ENCODE data around the gene CREG2. TPM values are rescaled to one million over a fixed set of nuclear protein-coding genes. Genes with fewer than 3 reads are reported as not detected.

Gene CREG2
- total RNA-seq, 1 experiment from 2014 or later = not detected

- ChIA-PET POLR2A (ENCODE audit: low non-redundant PET) (no interaction called here), CTCF (no interaction called here)
- Histone ChIP-seq H3K36me3 (ENCODE audit: insufficient read depth, low read length, poor library complexity, severe bottlenecking) (peaks cover 3% of the 10 kb centered on the region), H3K27me3 (replicated peaks; ENCODE audit: insufficient read depth, low read depth, low read length, poor library complexity) (no peaks in the 10 kb centered on the region), H3K4me1 (ENCODE audit: insufficient read depth, low read length, poor library complexity, severe bottlenecking) (peaks cover 17% of the 10 kb centered on the region), H3K27ac (ENCODE audit: low read depth, low read length, poor library complexity, severe bottlenecking) (no peak overlapping the region), H3K4me3 (ENCODE audit: low read depth, low read length, poor library complexity, severe bottlenecking) (peak overlapping the region; percentile 87), H3K9me3 (ENCODE audit: low read depth, low read length, poor library complexity, severe bottlenecking) (no peaks in the 10 kb centered on the region)
- TF ChIP-seq CTCF (conservative IDR thresholded peaks at IDR 0.05; ENCODE audit: low read depth, low read length) = no peak
- TF ChIP-seq EZH2 (IDR thresholded peaks at IDR 0.05; ENCODE audit: borderline replicate concordance, low read depth, low read length, poor library complexity, severe bottlenecking) = no peak
- no peak for DNase-seq (ENCODE audit: low spot score)
- BruUV-seq (replicated peaks) = no TSS peak
- intact Hi-C loops (cut with micrococcal nuclease; ENCODE audit: unreplicated experiment) = no loop called here
Measured at GRCh38 chr2:101306410-101306809, 80.9 kb downstream of the CREG2 start.

- Histone ChIP-seq H3K9me3 (ENCODE audit: low read depth, low read length, poor library complexity, severe bottlenecking) (no peaks in the 10 kb centered on the region), H3K27me3 (replicated peaks; ENCODE audit: insufficient read depth, low read depth, low read length, poor library complexity) (no peaks in the 10 kb centered on the region), H3K4me1 (ENCODE audit: insufficient read depth, low read length, poor library complexity, severe bottlenecking) (peaks cover 17% of the 10 kb centered on the region), H3K27ac (ENCODE audit: low read depth, low read length, poor library complexity, severe bottlenecking) (no peak overlapping the region), H3K36me3 (ENCODE audit: insufficient read depth, low read length, poor library complexity, severe bottlenecking) (peaks cover 3% of the 10 kb centered on the region), H3K4me3 (ENCODE audit: low read depth, low read length, poor library complexity, severe bottlenecking) (peak overlapping the region; percentile 6)
- ChIA-PET POLR2A (ENCODE audit: low non-redundant PET) (no interaction called here), CTCF (no interaction called here)
- intact Hi-C loops (cut with micrococcal nuclease; ENCODE audit: unreplicated experiment) = no loop called here
- no peak for DNase-seq (ENCODE audit: low spot score)
- BruUV-seq (replicated peaks) = no TSS peak
- TF ChIP-seq CTCF (conservative IDR thresholded peaks at IDR 0.05; ENCODE audit: low read depth, low read length) (no peak), EZH2 (IDR thresholded peaks at IDR 0.05; ENCODE audit: borderline replicate concordance, low read depth, low read length, poor library complexity, severe bottlenecking) (no peak)
Measured at GRCh38 chr2:101305492-101306078, 81.7 kb downstream of the CREG2 start.

- ChIA-PET POLR2A (ENCODE audit: low non-redundant PET) (no interaction called here), CTCF (no interaction called here)
- Histone ChIP-seq H3K36me3 (ENCODE audit: insufficient read depth, low read length, poor library complexity, severe bottlenecking) (peaks cover 3% of the 10 kb centered on the region), H3K4me1 (ENCODE audit: insufficient read depth, low read length, poor library complexity, severe bottlenecking) (peaks cover 17% of the 10 kb centered on the region), H3K9me3 (ENCODE audit: low read depth, low read length, poor library complexity, severe bottlenecking) (no peaks in the 10 kb centered on the region), H3K27me3 (replicated peaks; ENCODE audit: insufficient read depth, low read depth, low read length, poor library complexity) (no peaks in the 10 kb centered on the region), H3K27ac (ENCODE audit: low read depth, low read length, poor library complexity, severe bottlenecking) (no peak overlapping the region), H3K4me3 (ENCODE audit: low read depth, low read length, poor library complexity, severe bottlenecking) (no peak overlapping the region)
- no TSS peak for BruUV-seq (replicated peaks)
- DNase-seq (ENCODE audit: low spot score) = no peak
- TF ChIP-seq EZH2 (IDR thresholded peaks at IDR 0.05; ENCODE audit: borderline replicate concordance, low read depth, low read length, poor library complexity, severe bottlenecking) (no peak), CTCF (conservative IDR thresholded peaks at IDR 0.05; ENCODE audit: low read depth, low read length) (no peak)
- intact Hi-C loops (cut with micrococcal nuclease; ENCODE audit: unreplicated experiment) = no loop called here
Measured at GRCh38 chr2:101305035-101305434, 82.3 kb downstream of the CREG2 start.

Measured in A673 (cell line).